Measurements from ENCODE around the gene SMCHD1. TPM values are rescaled to one million over a fixed set of nuclear protein-coding genes. Genes with fewer than 3 reads are reported as not detected.

Gene SMCHD1
- total and polyA plus RNA-seq, 9 donors = 25.3 to 59.0 (median 36.8) TPM

GRCh38 chr18:2629003-2629402 is 26.5 kb upstream of the SMCHD1 start:
- Histone ChIP-seq H3K4me1 (ENCODE audit: control insufficient read depth, insufficient read depth, low read length) (no peaks in the 10 kb centered on the region), H3K9me3 (replicated peaks; ENCODE audit: control insufficient read depth, low read depth, low read length) (no peaks in the 10 kb centered on the region), H3K36me3 (ENCODE audit: control insufficient read depth, insufficient read depth, low read length) (no peaks in the 10 kb centered on the region), H3K27me3 (ENCODE audit: control insufficient read depth, insufficient read depth, low read length) (no peaks in the 10 kb centered on the region), H3K4me3 (ENCODE audit: low read length) (no peak overlapping the region), H3K27ac (ENCODE audit: low read length) (no peak overlapping the region)
- WGBS (ENCODE audit: insufficient coverage) = no CpG with 5 or more reads among the region's 2 CpGs
- no peak for DNase-seq

- Histone ChIP-seq H3K4me3 (ENCODE audit: low read length) (no peak overlapping the region), H3K4me1 (ENCODE audit: control insufficient read depth, insufficient read depth, low read length) (peaks cover 6% of the 10 kb centered on the region), H3K9me3 (replicated peaks; ENCODE audit: control insufficient read depth, low read depth, low read length) (no peaks in the 10 kb centered on the region), H3K27ac (ENCODE audit: low read length) (no peak overlapping the region), H3K36me3 (ENCODE audit: control insufficient read depth, insufficient read depth, low read length) (no peaks in the 10 kb centered on the region), H3K27me3 (ENCODE audit: control insufficient read depth, insufficient read depth, low read length) (no peaks in the 10 kb centered on the region)
- no CpG with 5 or more reads among the region's 1 CpG for WGBS (ENCODE audit: insufficient coverage)
- DNase-seq = no peak
These were observed 19.9 kb upstream of the SMCHD1 start for GRCh38 chr18:2635586-2635985.

- Histone ChIP-seq H3K36me3 (ENCODE audit: control insufficient read depth, insufficient read depth, low read length) (no peaks in the 10 kb centered on the region), H3K9me3 (replicated peaks; ENCODE audit: control insufficient read depth, low read depth, low read length) (no peaks in the 10 kb centered on the region), H3K27ac (ENCODE audit: low read length) (peak overlapping the region; percentile 96), H3K27me3 (ENCODE audit: control insufficient read depth, insufficient read depth, low read length) (no peaks in the 10 kb centered on the region), H3K4me1 (ENCODE audit: control insufficient read depth, insufficient read depth, low read length) (peaks cover 6% of the 10 kb centered on the region), H3K4me3 (ENCODE audit: low read length) (no peak overlapping the region)
- WGBS (ENCODE audit: insufficient coverage) = 70% methylated on average over 6 of the region's 9 CpGs
- DNase-seq = no peak
These were observed 19.3 kb upstream of the SMCHD1 start for GRCh38 chr18:2636126-2636631.

GRCh38 chr18:2641638-2642037 is 13.9 kb upstream of the SMCHD1 start:
- DNase-seq = peak; percentile 84
- Histone ChIP-seq H3K4me3 (ENCODE audit: low read length) (no peak overlapping the region), H3K27ac (ENCODE audit: low read length) (peak overlapping the region; percentile 22), H3K36me3 (ENCODE audit: control insufficient read depth, insufficient read depth, low read length) (no peaks in the 10 kb centered on the region), H3K4me1 (ENCODE audit: control insufficient read depth, insufficient read depth, low read length) (peaks cover 2% of the 10 kb centered on the region), H3K9me3 (replicated peaks; ENCODE audit: control insufficient read depth, low read depth, low read length) (no peaks in the 10 kb centered on the region), H3K27me3 (ENCODE audit: control insufficient read depth, insufficient read depth, low read length) (peaks cover 2% of the 10 kb centered on the region)
- WGBS (ENCODE audit: insufficient coverage) = 0% methylated on average over 1 of the region's 2 CpGs

- Histone ChIP-seq H3K36me3 (ENCODE audit: control insufficient read depth, insufficient read depth, low read length) (no peaks in the 10 kb centered on the region), H3K4me1 (ENCODE audit: control insufficient read depth, insufficient read depth, low read length) (no peaks in the 10 kb centered on the region), H3K27ac (ENCODE audit: low read length) (no peak overlapping the region), H3K4me3 (ENCODE audit: low read length) (no peak overlapping the region), H3K9me3 (replicated peaks; ENCODE audit: control insufficient read depth, low read depth, low read length) (no peaks in the 10 kb centered on the region), H3K27me3 (ENCODE audit: control insufficient read depth, insufficient read depth, low read length) (peaks cover 2% of the 10 kb centered on the region)
- WGBS (ENCODE audit: insufficient coverage) = no CpG with 5 or more reads among the region's 1 CpG
- no peak for DNase-seq
These were observed 12.8 kb upstream of the SMCHD1 start for GRCh38 chr18:2642771-2643170.

- H3K4me3 ChIP-seq (ENCODE audit: low read length) = no peak overlapping the region
- DNase-seq = no peak
- no peaks in the 10 kb centered on the region for H3K9me3 ChIP-seq (replicated peaks; ENCODE audit: control insufficient read depth, low read depth, low read length)
- H3K36me3 ChIP-seq (ENCODE audit: control insufficient read depth, insufficient read depth, low read length) = no peaks in the 10 kb centered on the region
- no peak overlapping the region for H3K27ac ChIP-seq (ENCODE audit: low read length)
- peaks cover 2% of the 10 kb centered on the region for H3K27me3 ChIP-seq (ENCODE audit: control insufficient read depth, insufficient read depth, low read length)
- no peaks in the 10 kb centered on the region for H3K4me1 ChIP-seq (ENCODE audit: control insufficient read depth, insufficient read depth, low read length)
- WGBS (ENCODE audit: insufficient coverage) = no CpG with 5 or more reads among the region's 1 CpG
These were observed 11.0 kb upstream of the SMCHD1 start for GRCh38 chr18:2644535-2644934.

GRCh38 chr18:2651981-2652380 is 3.5 kb upstream of the SMCHD1 start:
- no peak overlapping the region for H3K27ac ChIP-seq (ENCODE audit: low read length)
- H3K9me3 ChIP-seq (replicated peaks; ENCODE audit: control insufficient read depth, low read depth, low read length) = no peaks in the 10 kb centered on the region
- peaks cover 6% of the 10 kb centered on the region for H3K4me1 ChIP-seq (ENCODE audit: control insufficient read depth, insufficient read depth, low read length)
- no peak overlapping the region for H3K4me3 ChIP-seq (ENCODE audit: low read length)
- no peaks in the 10 kb centered on the region for H3K36me3 ChIP-seq (ENCODE audit: control insufficient read depth, insufficient read depth, low read length)
- no CpG with 5 or more reads among the region's 1 CpG for WGBS (ENCODE audit: insufficient coverage)
- no peaks in the 10 kb centered on the region for H3K27me3 ChIP-seq (ENCODE audit: control insufficient read depth, insufficient read depth, low read length)
- no peak for DNase-seq

GRCh38 chr18:2653467-2653866 is 2.1 kb upstream of the SMCHD1 start:
- Histone ChIP-seq H3K4me3 (ENCODE audit: low read length) (no peak overlapping the region), H3K4me1 (ENCODE audit: control insufficient read depth, insufficient read depth, low read length) (peaks cover 9% of the 10 kb centered on the region), H3K36me3 (ENCODE audit: control insufficient read depth, insufficient read depth, low read length) (no peaks in the 10 kb centered on the region), H3K9me3 (replicated peaks; ENCODE audit: control insufficient read depth, low read depth, low read length) (no peaks in the 10 kb centered on the region), H3K27ac (ENCODE audit: low read length) (no peak overlapping the region), H3K27me3 (ENCODE audit: control insufficient read depth, insufficient read depth, low read length) (no peaks in the 10 kb centered on the region)
- 100% methylated on average over 1 of the region's 4 CpGs for WGBS (ENCODE audit: insufficient coverage)
- DNase-seq = peak; percentile 14

GRCh38 chr18:2654169-2654927 is 1.2 kb upstream of the SMCHD1 start:
- peak; percentile 21 for DNase-seq

GRCh38 chr18:2654928-2655177 is 673 bp upstream of the SMCHD1 start:
- H3K4me3 ChIP-seq (ENCODE audit: low read length) = peak overlapping the region; percentile 98
- H3K9me3 ChIP-seq (replicated peaks; ENCODE audit: control insufficient read depth, low read depth, low read length) = no peaks in the 10 kb centered on the region
- H3K4me1 ChIP-seq (ENCODE audit: control insufficient read depth, insufficient read depth, low read length) = peaks cover 9% of the 10 kb centered on the region
- DNase-seq = no peak
- peaks cover 3% of the 10 kb centered on the region for H3K36me3 ChIP-seq (ENCODE audit: control insufficient read depth, insufficient read depth, low read length)
- peak overlapping the region; percentile 99 for H3K27ac ChIP-seq (ENCODE audit: low read length)
- no peaks in the 10 kb centered on the region for H3K27me3 ChIP-seq (ENCODE audit: control insufficient read depth, insufficient read depth, low read length)
- under 1% methylated on average over 19 of the region's 22 CpGs for WGBS (ENCODE audit: insufficient coverage)

More at GRCh38 chr18:2654169-2654927, 1.2 kb upstream of the SMCHD1 start:
- peak overlapping the region; percentile 98 for H3K4me3 ChIP-seq (ENCODE audit: low read length)
- no peaks in the 10 kb centered on the region for H3K27me3 ChIP-seq (ENCODE audit: control insufficient read depth, insufficient read depth, low read length)
- peaks cover 2% of the 10 kb centered on the region for H3K36me3 ChIP-seq (ENCODE audit: control insufficient read depth, insufficient read depth, low read length)
- H3K9me3 ChIP-seq (replicated peaks; ENCODE audit: control insufficient read depth, low read depth, low read length) = no peaks in the 10 kb centered on the region
- H3K4me1 ChIP-seq (ENCODE audit: control insufficient read depth, insufficient read depth, low read length) = peaks cover 9% of the 10 kb centered on the region
- peak overlapping the region; percentile 99 for H3K27ac ChIP-seq (ENCODE audit: low read length)
- WGBS (ENCODE audit: insufficient coverage) = 50% methylated on average over 1 of the region's 13 CpGs

GRCh38 chr18:2655954-2656236 is 369 bp downstream of the SMCHD1 start:
- DNase-seq = no peak
- peak overlapping the region; percentile 97 for H3K4me3 ChIP-seq (ENCODE audit: low read length)
- peak overlapping the region; percentile 99 for H3K27ac ChIP-seq (ENCODE audit: low read length)
- H3K9me3 ChIP-seq (replicated peaks; ENCODE audit: control insufficient read depth, low read depth, low read length) = no peaks in the 10 kb centered on the region
- H3K27me3 ChIP-seq (ENCODE audit: control insufficient read depth, insufficient read depth, low read length) = no peaks in the 10 kb centered on the region
- peaks cover 3% of the 10 kb centered on the region for H3K36me3 ChIP-seq (ENCODE audit: control insufficient read depth, insufficient read depth, low read length)
- WGBS (ENCODE audit: insufficient coverage) = 0% methylated on average over 26 of the region's 37 CpGs
- H3K4me1 ChIP-seq (ENCODE audit: control insufficient read depth, insufficient read depth, low read length) = peaks cover 9% of the 10 kb centered on the region
